ENCODE results near the gene SPECC1.

DNA sequence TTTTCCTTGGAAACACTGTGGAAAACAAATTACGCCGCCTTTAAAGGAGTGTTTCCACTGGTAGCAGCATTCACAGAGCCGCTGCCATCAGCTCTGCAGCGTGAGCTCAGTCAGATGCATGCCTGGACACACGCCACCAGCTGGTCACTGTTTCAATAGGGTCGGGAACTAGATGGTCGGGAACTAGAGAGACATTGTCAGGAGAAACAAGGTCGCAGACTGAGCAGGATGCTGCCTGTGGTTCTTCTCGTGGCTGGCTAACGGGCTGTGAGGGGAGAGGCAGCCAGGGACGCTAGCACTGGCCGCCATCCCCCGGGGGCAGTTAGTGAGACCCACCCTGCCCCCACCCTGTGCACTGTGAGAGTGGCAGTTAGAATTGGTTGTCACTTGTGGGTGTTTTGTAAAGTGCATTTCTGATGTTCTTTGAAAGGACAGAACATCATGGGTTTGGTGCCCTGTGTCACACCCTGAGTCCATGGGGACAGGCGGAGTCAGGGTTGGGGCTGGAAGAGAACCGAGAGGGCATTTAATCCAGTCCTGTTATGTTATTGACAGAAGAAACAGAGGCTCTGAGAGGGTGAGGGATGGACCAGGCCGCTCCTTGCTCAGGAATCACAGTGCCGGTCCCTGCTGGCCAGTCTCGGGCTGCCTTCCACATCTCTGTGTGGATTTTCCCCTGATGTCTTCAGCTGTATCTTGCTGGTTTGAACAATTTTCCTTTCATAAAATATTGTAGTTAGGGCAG is 86.3 kb downstream of the SPECC1 start:
- TF ChIP-seq, protein P1, sequence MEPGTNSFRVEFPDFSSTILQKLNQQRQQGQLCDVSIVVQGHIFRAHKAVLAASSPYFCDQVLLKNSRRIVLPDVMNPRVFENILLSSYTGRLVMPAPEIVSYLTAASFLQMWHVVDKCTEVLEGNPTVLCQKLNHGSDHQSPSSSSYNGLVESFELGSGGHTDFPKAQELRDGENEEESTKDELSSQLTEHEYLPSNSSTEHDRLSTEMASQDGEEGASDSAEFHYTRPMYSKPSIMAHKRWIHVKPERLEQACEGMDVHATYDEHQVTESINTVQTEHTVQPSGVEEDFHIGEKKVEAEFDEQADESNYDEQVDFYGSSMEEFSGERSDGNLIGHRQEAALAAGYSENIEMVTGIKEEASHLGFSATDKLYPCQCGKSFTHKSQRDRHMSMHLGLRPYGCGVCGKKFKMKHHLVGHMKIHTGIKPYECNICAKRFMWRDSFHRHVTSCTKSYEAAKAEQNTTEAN (CRISPR knock-in tag; IDR thresholded peaks at IDR 0.05), result no peak
- TF ChIP-seq, protein P2, sequence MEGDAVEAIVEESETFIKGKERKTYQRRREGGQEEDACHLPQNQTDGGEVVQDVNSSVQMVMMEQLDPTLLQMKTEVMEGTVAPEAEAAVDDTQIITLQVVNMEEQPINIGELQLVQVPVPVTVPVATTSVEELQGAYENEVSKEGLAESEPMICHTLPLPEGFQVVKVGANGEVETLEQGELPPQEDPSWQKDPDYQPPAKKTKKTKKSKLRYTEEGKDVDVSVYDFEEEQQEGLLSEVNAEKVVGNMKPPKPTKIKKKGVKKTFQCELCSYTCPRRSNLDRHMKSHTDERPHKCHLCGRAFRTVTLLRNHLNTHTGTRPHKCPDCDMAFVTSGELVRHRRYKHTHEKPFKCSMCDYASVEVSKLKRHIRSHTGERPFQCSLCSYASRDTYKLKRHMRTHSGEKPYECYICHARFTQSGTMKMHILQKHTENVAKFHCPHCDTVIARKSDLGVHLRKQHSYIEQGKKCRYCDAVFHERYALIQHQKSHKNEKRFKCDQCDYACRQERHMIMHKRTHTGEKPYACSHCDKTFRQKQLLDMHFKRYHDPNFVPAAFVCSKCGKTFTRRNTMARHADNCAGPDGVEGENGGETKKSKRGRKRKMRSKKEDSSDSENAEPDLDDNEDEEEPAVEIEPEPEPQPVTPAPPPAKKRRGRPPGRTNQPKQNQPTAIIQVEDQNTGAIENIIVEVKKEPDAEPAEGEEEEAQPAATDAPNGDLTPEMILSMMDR (IDR thresholded peaks at IDR 0.05), result no peak
- no peak for TF ChIP-seq TCF7 (CRISPR knock-in tag; IDR thresholded peaks at IDR 0.05; ENCODE audit: low read depth)
- TF ChIP-seq, protein P3, sequence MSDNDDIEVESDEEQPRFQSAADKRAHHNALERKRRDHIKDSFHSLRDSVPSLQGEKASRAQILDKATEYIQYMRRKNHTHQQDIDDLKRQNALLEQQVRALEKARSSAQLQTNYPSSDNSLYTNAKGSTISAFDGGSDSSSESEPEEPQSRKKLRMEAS (CRISPR knock-in tag; IDR thresholded peaks at IDR 0.05), result no peak
- TF ChIP-seq CREB1 (CRISPR knock-in tag; IDR thresholded peaks at IDR 0.05), result no peak
- no peak for TF ChIP-seq ZNF232 (CRISPR knock-in tag; IDR thresholded peaks at IDR 0.05)
- TF ChIP-seq, protein P4, sequence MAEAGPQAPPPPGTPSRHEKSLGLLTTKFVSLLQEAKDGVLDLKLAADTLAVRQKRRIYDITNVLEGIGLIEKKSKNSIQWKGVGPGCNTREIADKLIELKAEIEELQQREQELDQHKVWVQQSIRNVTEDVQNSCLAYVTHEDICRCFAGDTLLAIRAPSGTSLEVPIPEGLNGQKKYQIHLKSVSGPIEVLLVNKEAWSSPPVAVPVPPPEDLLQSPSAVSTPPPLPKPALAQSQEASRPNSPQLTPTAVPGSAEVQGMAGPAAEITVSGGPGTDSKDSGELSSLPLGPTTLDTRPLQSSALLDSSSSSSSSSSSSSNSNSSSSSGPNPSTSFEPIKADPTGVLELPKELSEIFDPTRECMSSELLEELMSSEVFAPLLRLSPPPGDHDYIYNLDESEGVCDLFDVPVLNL (CRISPR knock-in tag; IDR thresholded peaks at IDR 0.05; ENCODE audit: borderline replicate concordance, low read depth), result no peak
- no peak for TF ChIP-seq ETV6 (CRISPR knock-in tag; IDR thresholded peaks at IDR 0.05)
- TF ChIP-seq FOXP1 (CRISPR knock-in tag; IDR thresholded peaks at IDR 0.05; ENCODE audit: borderline replicate concordance), result no peak
- no peak for TF ChIP-seq TEAD1 (CRISPR knock-in tag; IDR thresholded peaks at IDR 0.05)
- TF ChIP-seq FOXK1 (CRISPR knock-in tag; IDR thresholded peaks at IDR 0.05), result no peak
- TF ChIP-seq, protein P5, sequence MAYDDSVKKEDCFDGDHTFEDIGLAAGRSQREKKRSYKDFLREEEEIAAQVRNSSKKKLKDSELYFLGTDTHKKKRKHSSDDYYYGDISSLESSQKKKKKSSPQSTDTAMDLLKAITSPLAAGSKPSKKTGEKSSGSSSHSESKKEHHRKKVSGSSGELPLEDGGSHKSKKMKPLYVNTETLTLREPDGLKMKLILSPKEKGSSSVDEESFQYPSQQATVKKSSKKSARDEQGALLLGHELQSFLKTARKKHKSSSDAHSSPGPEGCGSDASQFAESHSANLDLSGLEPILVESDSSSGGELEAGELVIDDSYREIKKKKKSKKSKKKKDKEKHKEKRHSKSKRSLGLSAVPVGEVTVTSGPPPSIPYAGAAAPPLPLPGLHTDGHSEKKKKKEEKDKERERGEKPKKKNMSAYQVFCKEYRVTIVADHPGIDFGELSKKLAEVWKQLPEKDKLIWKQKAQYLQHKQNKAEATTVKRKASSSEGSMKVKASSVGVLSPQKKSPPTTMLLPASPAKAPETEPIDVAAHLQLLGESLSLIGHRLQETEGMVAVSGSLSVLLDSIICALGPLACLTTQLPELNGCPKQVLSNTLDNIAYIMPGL (CRISPR knock-in tag; IDR thresholded peaks at IDR 0.05), result no peak
- TF ChIP-seq, protein P6, sequence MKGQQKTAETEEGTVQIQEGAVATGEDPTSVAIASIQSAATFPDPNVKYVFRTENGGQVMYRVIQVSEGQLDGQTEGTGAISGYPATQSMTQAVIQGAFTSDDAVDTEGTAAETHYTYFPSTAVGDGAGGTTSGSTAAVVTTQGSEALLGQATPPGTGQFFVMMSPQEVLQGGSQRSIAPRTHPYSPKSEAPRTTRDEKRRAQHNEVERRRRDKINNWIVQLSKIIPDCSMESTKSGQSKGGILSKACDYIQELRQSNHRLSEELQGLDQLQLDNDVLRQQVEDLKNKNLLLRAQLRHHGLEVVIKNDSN (CRISPR knock-in tag; IDR thresholded peaks at IDR 0.05), result no peak
- TF ChIP-seq NFATC4 (CRISPR knock-in tag; IDR thresholded peaks at IDR 0.05), result no peak
